NCI-H1417 (cell line): ENCODE results near the gene TOGARAM2.

ENCODE experiments used
- DNase-seq, 3 experiments: peaks; one replicate each; lab custom pipeline; 2025; lab: John Stamatoyannopoulos, UW

The TOGARAM2 gene

GRCh38 chr2:29017716-29018435 is 36.8 kb downstream of the TOGARAM2 start:
- no peak for DNase-seq

DNA sequence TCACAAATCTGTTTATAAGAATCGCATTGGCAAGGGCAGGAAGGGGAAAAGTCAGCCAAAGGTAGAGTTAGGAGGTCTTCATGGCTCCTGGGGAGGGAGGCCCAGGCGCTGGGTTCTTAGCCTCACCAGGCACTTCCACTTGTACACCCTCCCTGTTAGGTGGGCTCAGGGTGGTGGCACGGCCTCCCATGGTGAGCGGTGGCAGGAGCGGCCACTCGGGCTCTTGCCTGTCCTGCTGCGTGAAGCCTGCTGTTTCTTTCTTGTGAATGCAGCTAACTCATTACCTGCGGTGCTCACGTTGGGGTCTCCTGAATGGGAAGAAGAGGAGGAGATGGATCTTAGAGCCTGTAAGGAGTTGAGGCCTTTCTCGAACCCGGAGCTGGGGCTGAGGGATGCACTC is 40.8 kb downstream of the TOGARAM2 start:
- no peak for DNase-seq

GRCh38 chr2:29022679-29023078 is 41.6 kb downstream of the TOGARAM2 start:
- DNase-seq, result no peak

DNA sequence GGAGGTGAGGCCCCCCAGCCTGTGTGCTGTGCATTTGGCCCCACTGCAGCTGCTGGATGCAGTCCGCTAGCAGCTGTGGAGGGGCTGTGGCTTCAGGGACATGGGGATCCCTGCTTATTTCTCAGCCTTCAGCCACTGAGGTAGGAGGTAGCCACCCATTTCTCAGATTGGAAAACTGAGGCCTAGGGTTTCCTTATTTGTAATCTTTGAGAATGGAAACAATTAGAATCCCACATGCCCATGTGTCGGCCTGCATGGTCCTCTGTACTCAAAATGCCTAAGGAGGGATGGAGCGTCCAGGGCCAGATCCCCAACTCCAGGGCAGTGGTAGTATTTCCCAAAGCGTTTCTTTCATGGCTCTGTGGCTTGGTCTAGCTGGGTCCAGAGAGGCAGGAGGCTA is 42.1 kb downstream of the TOGARAM2 start:
- DNase-seq, result no peak

- peak; percentile 32 to 66 (median 34) for DNase-seq
Observed at GRCh38 chr2:29024882-29025430, 43.9 kb downstream of the TOGARAM2 start.

DNA sequence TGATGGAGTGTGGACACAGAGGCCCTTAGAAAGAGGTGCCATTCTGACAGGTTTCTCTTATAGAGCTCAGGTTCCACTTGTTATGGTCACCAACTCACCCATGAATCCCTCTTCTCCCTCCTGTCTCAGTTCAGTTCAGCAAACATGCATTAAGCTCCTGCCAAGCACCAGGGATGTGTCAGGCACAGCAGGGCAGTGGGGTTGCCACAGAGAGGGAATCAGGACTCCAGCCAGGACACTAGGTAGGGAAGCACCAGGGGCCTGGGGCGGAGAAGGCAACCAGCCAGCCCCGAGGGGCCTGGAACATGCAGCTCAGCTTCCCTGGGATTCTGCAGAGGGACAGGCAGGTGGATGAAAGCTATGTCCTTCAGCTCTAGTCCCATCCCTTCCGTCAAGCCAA is 44.6 kb downstream of the TOGARAM2 start:
- DNase-seq, result peak in 1 of 3 experiments; percentile 57

GRCh38 chr2:29031046-29031445 is 49.9 kb downstream of the TOGARAM2 start:
- no peak for DNase-seq

DNA sequence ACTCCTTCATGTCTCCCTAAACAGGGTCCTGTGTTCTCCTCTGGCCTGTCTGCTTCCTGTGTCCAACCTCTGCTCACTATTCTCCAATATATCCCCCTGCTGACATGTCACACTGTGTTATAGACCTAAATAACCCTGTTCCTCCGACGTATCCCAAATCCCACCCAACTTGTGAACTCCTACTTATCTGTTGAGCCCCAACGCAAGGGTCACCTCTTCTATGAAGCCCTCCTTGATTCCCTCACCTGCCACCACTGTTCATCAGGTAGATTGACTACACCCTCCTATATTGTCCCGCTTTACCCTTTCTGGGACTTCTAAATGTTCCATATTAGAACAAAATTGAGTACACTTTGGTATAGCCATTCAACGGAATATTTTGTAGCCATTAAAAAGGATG is 51.1 kb downstream of the TOGARAM2 start:
- DNase-seq, result no peak

DNA sequence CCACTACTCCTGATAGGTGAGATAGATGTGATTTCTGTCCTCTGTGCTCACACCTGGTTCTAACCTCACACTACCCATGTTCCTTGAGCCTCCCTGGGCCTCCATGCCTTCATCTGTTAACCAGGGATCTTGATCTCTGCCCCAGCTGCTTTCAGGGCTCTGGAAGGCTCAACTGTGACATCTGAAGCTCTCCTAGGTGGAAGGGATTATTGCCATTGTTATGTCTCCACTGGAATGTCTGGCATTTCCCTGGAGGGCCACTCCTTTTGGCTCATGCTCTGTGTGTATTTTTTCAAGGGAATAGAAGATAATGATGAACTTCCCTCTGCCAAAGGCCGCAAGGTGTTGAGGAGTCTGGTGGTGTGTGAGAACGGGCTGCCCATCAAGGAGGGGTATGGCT is 52.1 kb downstream of the TOGARAM2 start:
- DNase-seq, result no peak

GRCh38 chr2:29033656-29034055 is 52.6 kb downstream of the TOGARAM2 start:
- DNase-seq, result no peak

- no peak for DNase-seq
Observed at GRCh38 chr2:29035016-29035745, 54.1 kb downstream of the TOGARAM2 start.

DNA sequence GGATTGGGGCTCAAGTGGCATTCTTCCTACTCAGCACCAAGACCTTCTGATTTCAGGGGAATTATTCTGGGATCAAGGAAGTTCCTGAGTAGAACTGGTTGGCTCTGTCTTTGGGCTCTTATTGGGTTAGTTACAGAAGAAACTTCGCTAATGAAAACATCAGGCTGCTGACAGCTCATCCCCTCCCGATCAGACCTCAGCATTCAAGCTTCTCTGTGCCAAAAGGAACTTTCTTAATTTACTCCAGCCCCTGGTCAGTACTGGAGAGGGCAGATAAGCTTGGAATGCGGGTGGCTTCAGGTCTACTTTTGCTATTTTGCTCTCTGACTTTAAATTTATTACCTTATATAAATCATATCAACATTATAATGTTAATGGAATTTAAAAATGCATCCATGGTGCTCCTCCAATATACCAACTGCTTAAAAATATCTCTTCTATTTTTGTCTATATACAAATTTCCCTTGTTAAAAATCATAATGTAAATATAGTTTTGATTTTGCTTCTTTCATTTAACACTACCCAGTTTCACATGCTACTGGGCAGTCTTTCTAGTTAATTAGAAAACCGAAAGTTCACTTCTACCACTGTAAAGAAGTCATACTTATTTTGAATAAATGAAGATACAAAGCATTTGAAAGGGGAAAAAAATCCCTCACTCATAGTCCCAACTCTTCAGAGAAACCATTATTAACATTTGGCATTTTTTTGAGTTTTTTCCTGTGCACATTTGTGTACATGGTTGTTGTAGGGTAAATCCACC is 58.8 kb downstream of the TOGARAM2 start:
- no peak for DNase-seq

DNA sequence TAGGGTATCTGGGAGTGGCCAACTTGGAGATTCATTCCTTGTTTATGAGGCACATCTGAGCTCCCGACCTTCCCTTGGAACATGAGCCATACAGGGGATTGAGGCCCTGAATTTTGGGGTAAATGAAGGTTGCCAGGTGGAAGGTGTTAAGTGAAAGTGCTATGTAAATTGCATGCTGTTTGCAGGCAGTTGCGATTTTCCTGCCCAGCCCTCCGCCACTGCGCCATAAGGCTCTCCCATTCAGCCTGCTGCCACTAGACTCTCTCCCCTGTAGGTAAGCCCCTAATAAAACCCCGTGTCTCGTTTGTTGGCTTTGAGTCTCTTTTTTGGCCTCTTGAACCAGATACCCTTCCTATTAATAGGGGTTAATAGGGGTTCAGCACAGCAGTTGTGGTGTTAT is 59.5 kb downstream of the TOGARAM2 start:
- no peak for DNase-seq

- no peak for DNase-seq
Observed at GRCh38 chr2:29041161-29041660, 60.1 kb downstream of the TOGARAM2 start.

DNA sequence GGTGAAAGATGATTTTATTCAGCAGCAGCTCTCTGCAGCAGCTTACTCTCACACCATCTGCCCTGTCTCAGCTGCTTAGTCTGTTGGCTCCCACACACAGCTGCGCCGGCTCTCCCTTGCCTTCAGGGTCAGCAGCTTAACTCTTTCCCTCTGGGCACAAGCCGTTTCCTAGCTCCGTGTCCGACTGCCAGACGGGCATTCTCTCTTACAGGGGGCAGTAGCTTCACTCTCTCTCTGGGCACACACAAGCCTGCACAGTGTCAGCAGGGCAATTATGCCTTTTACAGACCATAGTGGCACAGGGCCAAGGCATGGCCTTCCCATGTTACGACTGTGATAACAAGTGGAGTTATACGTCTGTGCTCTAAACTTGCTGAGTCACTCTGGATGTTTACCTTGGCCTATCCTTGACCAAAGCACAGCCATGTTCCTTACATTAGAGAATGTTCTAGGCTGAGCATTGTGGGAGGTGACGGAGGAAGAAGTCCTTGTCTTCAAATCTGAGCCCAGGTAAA is 61.5 kb downstream of the TOGARAM2 start:
- DNase-seq, result peak in 2 of 3 experiments; percentile 76 to 82

- DNase-seq, result no peak
Observed at GRCh38 chr2:29044459-29044858, 63.4 kb downstream of the TOGARAM2 start.

GRCh38 chr2:29046321-29046720 is 65.2 kb downstream of the TOGARAM2 start:
- DNase-seq, result no peak

DNA sequence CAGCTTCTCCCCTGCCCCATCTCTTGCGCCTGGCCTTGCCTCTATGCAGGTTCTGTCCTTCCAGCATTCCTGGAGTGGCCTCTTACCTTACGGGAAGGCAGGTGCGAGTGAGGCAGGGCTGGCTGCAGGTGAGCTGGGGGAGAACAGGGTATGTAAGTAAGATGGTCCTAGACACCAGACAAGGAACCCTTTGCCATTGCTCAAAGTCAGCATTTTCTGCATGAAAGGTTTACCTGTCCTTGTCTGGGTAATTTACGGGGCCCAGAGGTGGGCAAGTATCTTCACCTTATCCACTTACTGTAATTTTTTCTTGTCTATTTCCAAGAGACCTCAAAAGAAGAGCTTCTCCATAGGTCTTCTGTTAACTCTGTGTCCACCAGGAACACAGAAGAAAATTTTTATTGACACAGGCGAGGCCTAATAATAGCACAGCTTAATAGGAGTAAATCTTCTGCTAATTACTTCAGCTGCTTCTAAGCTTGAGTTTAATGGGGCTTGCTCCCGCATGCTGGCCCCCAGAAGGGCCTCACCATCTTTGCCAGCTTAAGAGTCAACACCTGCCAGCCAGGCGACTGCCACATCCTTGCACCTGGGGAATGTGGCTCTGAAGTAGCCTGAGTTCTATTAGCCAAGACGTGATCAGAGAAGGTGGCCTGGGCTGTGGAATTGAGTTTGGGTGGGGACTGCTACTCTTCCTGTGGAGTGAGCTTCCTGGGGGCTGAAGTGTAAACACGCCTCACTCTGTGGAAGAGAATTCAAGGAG is 66.2 kb downstream of the TOGARAM2 start:
- peak in 2 of 3 experiments; percentile 32 to 69 for DNase-seq

DNA sequence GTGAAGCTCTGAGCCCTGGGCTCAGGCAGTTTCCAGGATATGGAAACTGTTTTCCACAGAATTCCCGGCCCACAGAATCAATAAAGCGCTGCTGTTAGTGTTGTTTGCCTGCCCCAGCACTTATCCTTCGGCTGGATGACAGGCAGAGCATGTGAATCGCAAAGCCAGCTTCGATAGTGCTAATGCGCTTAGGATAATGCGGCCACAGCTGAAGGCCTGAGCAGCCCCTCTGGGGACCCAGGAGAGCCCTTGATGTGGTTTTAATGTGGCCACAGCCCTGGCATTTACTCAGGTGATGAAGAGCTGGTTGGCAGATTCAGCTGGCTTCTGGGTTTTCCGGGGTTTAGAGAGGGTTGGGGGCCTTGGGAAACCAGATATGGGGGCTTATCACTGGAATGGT is 69.5 kb downstream of the TOGARAM2 start:
- peak in 1 of 3 experiments; percentile 94 for DNase-seq

- no peak for DNase-seq
Observed at GRCh38 chr2:29051730-29052129, 70.6 kb downstream of the TOGARAM2 start.

DNA sequence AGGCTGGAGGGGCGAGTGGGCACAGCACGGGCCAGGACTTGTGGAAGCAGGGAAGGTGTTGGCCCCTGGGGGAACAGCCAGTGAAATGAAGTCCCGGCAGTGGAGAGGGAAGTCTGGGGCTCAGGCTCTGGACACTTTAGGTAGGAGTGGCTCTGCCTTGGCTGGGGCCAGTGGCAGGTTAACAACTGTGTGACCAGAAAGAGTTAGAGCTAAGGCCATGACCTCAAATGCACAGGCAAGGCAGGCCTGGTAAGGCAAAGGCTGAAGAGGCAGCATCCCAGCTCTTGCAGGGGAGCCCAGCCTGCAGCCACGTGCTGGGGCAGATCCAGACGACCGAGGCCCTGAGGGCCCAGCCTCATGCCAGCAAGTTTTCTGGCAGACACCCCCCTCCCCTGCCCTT is 71.7 kb downstream of the TOGARAM2 start:
- no peak for DNase-seq
